AG09309 (cell line): ENCODE results near the gene SATB2.

Experiments
- DNase-seq: peaks from one replicate; pipeline ENCODE4 v3.0.0-alpha.2; 2010; ENCODE audit warnings: low read depth
- H3K4me3 ChIP-seq: 2 replicates; pipeline ENCODE4 v1.5.1; 2011; ENCODE audit warnings: mild to moderate bottlenecking, low read depth, low read length, moderate library complexity; ENCODE audit not compliant: control insufficient read depth
- CTCF ChIP-seq: IDR thresholded peaks from 2 replicates; pipeline ENCODE4 v1.5.1; 2011; ENCODE audit warnings: mild to moderate bottlenecking, low read depth, low read length, inconsistent platforms; ENCODE audit not compliant: insufficient read depth, control insufficient read depth; ENCODE audit errors: missing control alignments

Gene SATB2

DNA sequence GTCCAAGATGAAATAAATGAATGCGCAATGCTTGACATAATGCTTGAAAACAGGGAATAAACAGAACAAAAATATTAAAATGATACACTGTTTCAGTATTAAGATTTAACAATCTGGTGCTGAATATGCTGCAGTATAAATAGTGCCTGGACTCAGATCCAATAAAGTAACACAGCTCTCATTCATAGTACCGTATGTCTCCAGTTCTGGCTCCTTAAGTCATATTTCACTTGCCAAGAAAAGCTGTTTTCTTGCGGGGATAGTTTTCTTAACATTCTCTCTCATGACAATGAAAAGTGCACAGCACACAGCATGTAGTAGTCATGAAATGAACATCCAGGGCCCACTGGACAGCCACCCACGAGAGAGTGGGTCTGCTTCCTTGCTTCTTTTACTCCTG lies 74.7 kb downstream of the SATB2 start:
- no peak for DNase-seq
- no peak overlapping the region for H3K4me3 ChIP-seq

DNA sequence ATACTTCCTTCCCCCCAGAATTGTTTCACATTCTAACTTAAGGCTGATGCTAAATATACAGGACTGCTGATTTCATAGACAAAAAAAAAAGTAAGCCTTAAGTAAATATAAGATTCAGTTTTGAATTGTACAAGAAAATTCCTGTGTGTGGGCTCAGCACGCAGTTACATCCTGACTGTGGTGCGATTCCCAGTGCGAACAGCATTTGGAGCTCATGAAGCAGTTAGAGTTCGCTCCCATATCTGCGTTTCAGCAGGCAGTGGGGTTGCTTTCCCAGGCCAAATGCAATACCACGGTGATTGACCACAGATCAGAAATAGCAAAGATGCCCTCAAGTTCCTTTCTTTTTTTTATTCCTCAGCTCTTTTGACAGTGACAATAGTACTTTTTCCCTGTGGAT lies 75.6 kb downstream of the SATB2 start:
- DNase-seq, result no peak
- H3K4me3 ChIP-seq, result no peak overlapping the region
- no peak for TF ChIP-seq CTCF

More for the DNA sequence above, 74.7 kb downstream of the SATB2 start:
- no peak for TF ChIP-seq CTCF

- DNase-seq, result no peak
- no peak overlapping the region for H3K4me3 ChIP-seq
- TF ChIP-seq CTCF, result no peak
These were observed 76.2 kb downstream of the SATB2 start for GRCh38 chr2:199381531-199381930.

DNA sequence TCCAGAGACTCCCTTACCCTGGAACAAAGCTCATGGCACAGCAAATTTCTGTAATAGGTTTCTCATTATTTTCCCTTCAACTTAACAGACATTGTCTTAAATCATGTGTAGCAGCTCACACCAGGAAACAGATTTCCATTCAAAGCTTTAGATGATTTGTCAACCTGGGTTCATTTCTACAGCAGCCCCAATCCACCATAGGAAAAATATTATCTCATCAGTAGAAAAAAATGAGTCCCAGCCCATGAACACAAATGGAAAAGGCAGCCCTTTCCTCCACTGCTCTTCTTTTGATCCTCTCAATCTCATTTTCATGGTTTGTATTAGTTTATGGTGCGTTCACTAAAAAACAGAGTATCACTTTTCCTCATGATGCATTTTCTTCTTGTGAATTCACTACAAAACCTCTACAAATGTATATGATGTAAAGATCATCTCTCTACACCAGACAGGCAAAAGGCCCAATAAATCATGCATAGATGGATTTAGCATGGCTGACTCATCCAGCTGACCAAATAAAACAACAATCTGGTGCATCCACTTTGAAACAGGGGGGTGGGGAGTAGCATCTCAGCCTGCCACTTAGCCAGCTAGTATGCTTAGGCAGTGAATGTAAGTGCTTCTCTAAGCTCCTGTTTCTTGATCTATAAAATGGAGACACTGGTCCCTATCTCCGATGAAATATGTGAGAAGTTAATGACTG lies 78.6 kb downstream of the SATB2 start:
- no peak for TF ChIP-seq CTCF
- DNase-seq, result no peak
- no peak overlapping the region for H3K4me3 ChIP-seq

DNA sequence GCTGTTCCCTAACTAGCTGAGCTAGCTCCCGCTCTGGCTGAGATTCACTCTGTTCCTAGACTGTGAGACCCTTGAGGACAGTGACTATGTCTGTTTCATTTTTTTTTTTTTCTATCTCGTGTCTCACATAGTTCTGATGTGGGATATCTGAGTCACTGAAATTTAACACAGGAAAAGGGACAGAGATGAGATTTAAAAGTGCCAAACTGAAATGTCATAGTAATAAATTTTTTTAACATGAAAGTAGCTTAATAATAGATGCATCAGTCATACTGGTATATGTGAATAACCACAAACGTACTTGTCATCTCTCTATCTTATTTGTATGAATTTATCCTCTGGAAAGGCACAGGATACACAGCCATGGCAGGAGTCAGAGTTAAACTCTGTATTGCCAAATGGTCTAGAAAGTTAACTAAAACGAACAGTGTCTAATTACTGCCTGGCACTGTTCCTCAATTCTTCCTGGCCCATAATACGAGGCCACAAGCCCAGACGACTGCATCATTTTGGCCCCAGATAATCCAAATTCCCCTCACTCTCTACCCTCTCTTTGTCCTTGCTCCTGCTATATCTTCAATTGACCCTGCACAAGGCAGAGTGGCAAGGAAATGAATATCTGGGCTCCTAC lies 87.5 kb downstream of the SATB2 start:
- DNase-seq, result peak; percentile 14

GRCh38 chr2:199366406-199366805 lies 91.3 kb downstream of the SATB2 start:
- DNase-seq, result no peak
- no peak overlapping the region for H3K4me3 ChIP-seq
- TF ChIP-seq CTCF, result no peak

More for the DNA sequence above, 87.5 kb downstream of the SATB2 start:
- H3K4me3 ChIP-seq, result no peak overlapping the region
- TF ChIP-seq CTCF, result no peak
